Neutrophil (primary cell): ENCODE data around the gene DIS3L2.

Experiments used
- H3K27ac ChIP-seq: fragments of 200-600 bp; sonication (generic); 2 replicates; pipeline ENCODE4 v1.5.1; 2016; ENCODE audit warnings: mild to moderate bottlenecking, moderate library complexity
- H3K27me3 ChIP-seq: fragments of 200-600 bp; sonication (generic); 2 replicates; pipeline ENCODE4 v1.6.0; 2016; ENCODE audit warnings: mild to moderate bottlenecking
- H3K36me3 ChIP-seq: fragments of 200-600 bp; sonication (generic); 2 replicates; pipeline ENCODE4 v1.5.1; 2017
- H3K4me1 ChIP-seq, 2 experiments: fragments of 200-600 bp in 1 of 2; sonication (generic) in 1 of 2; 1 replicate in 1 of 2; 2 replicates in 1 of 2; pipeline versions ENCODE4 v1.5.1 to v1.6.1; 2013 to 2016; ENCODE audit warnings: low read depth in 1 of 2, low read length in 1 of 2, mild to moderate bottlenecking in 1 of 2, moderate library complexity in 1 of 2; ENCODE audit not compliant: control insufficient read depth in 1 of 2, insufficient read depth in 1 of 2
- H3K4me3 ChIP-seq, 2 experiments: fragments of 200-600 bp in 1 of 2; sonication (generic) in 1 of 2; 1 replicate in 1 of 2; 2 replicates in 1 of 2; pipeline ENCODE4 v1.5.1; 2013 to 2016; ENCODE audit warnings: low read depth in 1 of 2, low read length in 1 of 2, mild to moderate bottlenecking in 1 of 2, moderate library complexity in 1 of 2
- H3K9me3 ChIP-seq: fragments of 200-600 bp; sonication (generic); 2 replicates; pipeline ENCODE4 v1.5.1; 2016
- TF ChIP-seq, protein P1 (sequence below): fragments of 200-600 bp; sonication (generic); IDR thresholded peaks from 2 replicates; pipeline ENCODE4 v1.5.1; 2016; ENCODE audit warnings: antibody characterized with exemption

The DIS3L2 gene

DNA sequence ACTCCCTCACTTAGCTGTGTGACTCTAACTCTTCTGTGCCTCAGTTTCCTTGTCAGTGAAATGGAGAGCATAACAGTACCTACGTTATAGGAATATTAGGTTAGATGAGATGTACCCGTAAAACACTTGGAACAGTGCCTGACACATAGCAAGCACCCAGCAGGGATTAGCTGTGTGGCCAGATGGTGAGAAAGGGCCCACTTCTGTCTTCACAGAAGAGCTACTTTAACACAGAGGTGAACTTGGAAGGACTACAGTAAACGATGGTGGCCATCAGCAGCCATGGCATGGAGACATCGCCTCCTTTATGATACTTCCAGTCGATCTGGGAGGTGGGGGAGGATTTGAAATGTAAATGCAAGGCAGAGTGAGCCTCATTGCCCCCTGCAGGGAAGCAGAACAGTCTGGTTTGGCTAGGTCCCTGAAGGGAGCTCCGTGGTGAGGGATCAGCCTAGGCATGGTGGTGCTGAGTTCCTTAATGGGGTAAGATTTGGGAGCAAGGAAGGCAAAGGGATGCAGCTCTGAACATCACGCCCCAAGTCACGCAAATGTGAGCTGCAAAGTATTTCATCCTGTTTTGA is 315.3 kb downstream of the DIS3L2 start:
- Histone ChIP-seq H3K36me3 (no peaks in the 10 kb centered on the region), H3K27me3 (no peaks in the 10 kb centered on the region), H3K27ac (no peak overlapping the region), H3K9me3 (no peaks in the 10 kb centered on the region), H3K4me1 (no peaks in the 10 kb centered on the region), H3K4me3 (no peak overlapping the region)
- TF ChIP-seq, protein P1, sequence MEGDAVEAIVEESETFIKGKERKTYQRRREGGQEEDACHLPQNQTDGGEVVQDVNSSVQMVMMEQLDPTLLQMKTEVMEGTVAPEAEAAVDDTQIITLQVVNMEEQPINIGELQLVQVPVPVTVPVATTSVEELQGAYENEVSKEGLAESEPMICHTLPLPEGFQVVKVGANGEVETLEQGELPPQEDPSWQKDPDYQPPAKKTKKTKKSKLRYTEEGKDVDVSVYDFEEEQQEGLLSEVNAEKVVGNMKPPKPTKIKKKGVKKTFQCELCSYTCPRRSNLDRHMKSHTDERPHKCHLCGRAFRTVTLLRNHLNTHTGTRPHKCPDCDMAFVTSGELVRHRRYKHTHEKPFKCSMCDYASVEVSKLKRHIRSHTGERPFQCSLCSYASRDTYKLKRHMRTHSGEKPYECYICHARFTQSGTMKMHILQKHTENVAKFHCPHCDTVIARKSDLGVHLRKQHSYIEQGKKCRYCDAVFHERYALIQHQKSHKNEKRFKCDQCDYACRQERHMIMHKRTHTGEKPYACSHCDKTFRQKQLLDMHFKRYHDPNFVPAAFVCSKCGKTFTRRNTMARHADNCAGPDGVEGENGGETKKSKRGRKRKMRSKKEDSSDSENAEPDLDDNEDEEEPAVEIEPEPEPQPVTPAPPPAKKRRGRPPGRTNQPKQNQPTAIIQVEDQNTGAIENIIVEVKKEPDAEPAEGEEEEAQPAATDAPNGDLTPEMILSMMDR, result no peak

DNA sequence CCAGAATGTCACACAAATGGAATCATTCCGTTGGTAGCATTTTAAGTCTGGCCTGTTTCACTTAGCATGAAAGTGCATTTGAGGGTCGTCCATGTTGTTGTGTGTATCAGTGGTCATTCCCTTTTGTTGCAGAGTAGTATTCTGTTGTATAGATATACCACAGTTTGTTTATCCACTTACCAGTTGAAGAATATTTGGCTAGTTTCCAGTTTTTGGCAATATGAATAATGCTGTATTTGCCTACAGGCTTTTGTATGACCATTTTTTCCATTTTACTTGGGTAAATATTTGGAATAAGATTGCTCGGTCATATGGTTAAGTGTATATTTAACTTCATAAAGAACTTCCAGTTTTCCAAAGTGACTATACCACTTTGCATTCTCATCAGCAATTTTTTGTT is 317.0 kb downstream of the DIS3L2 start:
- H3K4me3 ChIP-seq, result no peak overlapping the region
- H3K27ac ChIP-seq, result no peak overlapping the region
- H3K9me3 ChIP-seq, result no peaks in the 10 kb centered on the region
- H3K4me1 ChIP-seq, result no peaks in the 10 kb centered on the region
- TF ChIP-seq, protein P1, result no peak
- H3K36me3 ChIP-seq, result no peaks in the 10 kb centered on the region
- H3K27me3 ChIP-seq, result no peaks in the 10 kb centered on the region

DNA sequence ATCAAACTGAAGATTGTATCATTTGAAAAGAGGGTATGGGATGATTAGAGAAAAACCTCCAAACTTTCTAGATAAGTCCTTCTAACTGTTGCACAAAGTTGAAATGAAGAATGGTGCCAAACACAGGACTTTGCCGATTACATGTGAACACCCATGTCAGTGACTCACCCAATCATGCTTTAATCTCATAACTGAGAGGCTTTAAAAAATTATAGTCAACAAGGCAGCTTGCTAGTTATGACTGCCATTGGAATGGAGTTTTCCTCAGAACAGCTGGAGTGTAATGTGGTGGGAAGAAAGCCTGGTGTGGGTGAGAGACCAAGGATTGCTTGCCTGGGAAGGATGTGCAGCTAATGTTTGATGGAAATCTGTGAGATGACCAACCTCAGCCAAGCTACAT is 318.8 kb downstream of the DIS3L2 start:
- no peaks in the 10 kb centered on the region for H3K9me3 ChIP-seq
- TF ChIP-seq, protein P1, result no peak
- H3K4me1 ChIP-seq, result no peaks in the 10 kb centered on the region
- no peaks in the 10 kb centered on the region for H3K27me3 ChIP-seq
- H3K27ac ChIP-seq, result no peak overlapping the region
- no peaks in the 10 kb centered on the region for H3K36me3 ChIP-seq
- no peak overlapping the region for H3K4me3 ChIP-seq

DNA sequence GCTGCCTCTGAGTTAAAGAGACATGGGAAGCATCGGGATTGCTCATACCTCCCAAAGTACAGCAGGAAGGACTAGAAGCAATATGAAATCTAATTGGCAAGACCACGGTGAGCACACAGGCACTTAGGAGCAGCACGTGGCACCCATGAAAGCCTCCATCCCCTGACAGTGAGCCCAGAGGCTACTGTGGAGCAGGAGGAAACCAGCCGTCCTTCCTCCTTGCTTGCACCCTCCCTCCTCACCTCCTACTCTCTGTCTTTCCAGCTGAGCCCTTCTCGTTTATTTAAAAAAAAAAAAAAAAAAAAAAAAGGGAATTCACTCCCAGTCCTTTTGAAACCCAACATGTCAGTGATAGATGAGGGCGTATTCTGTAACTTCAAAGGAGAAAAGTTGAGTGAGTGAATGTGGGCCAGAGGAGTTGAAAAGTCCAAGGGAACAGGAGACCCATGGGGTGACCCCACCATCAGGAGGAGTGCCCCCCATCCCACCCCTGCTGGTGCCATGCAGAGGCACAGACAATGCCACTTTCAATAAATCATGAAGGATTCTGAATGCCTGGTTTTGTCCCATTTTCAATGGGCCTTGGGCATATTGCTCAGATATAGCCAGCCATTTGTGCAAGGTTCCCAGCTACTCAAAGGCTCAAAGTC is 320.5 kb downstream of the DIS3L2 start:
- Histone ChIP-seq H3K27me3 (no peaks in the 10 kb centered on the region), H3K9me3 (no peaks in the 10 kb centered on the region), H3K27ac (no peak overlapping the region), H3K36me3 (no peaks in the 10 kb centered on the region), H3K4me3 (no peak overlapping the region), H3K4me1 (no peaks in the 10 kb centered on the region)
- TF ChIP-seq, protein P1, result no peak

DNA sequence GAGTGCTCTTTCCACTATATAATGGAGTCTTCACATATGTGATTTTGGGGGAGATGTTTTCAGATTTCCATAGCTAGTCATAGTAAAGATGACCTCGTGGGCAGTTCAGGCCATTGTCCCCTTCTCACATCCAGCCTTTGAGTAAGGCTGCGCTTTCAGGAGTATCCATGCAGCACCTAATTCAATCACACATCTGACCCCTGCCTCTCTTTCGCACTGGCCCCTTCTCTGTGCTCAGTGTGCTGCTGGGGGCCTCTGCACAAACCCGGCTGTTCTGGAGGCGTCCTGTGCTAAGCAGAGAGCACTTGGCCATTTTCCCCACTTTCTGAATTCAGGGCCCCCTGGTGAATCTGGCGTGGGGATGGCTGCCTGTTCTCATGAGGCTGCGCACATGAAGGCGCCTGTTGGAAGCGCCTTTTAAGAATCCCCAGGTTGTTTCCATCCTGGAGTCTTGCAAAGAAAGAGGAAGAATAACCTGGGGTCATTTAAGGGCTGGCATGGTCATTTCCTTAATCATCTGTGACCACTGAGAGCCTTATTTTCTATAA is 321.1 kb downstream of the DIS3L2 start:
- Histone ChIP-seq H3K27ac (no peak overlapping the region), H3K4me1 (no peaks in the 10 kb centered on the region), H3K4me3 (no peak overlapping the region), H3K36me3 (no peaks in the 10 kb centered on the region), H3K27me3 (no peaks in the 10 kb centered on the region), H3K9me3 (no peaks in the 10 kb centered on the region)
- TF ChIP-seq, protein P1, result no peak
